Activated effector memory CD4-positive, alpha-beta T cell treated with anti-CD3 and anti-CD28 coated beads, Interleukin-2, amount 50 U/mL, for 16 hours (primary cell): Measurements from ENCODE around the gene DEDD.
"Not testable (repeated sequence)": the region's sequence is repeated elsewhere in the genome, so short reads cannot be mapped to it uniquely, and the experiment has no call there.

ENCODE experiments used
- DNase-seq: peaks from one replicate; pipeline ENCODE4 v3.0.0-alpha.2; 2020

Gene DEDD

DNA sequence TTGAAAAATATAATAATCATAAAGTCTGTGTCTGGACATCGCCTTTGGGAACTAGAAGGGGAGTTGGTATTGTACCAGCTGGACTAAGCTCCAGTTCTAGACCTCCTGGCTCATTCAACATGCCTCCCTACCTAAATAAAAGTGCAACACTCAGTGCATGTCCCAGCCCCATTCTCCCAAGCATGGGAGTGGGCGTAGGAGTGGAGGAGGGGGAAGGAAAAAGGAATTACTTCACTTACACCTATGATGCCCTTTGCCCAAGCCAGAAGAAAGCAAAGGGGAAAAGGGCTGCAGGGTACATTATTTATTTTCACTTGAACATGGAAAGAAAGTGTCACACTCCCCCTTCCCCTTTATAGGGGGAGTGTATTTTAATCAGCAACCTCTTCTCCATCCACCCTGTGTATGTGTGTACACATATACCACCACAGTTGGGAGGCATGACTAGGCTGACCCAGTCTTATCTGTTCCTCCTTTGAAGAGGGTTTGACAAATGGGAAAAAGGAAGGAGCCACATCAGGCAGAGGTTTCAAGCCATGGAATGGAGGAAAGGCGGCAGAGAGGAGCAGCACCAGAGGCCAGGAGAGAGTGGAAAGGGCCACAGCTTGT lies 11.3 kb downstream of the DEDD start:
- no peak for DNase-seq

DNA sequence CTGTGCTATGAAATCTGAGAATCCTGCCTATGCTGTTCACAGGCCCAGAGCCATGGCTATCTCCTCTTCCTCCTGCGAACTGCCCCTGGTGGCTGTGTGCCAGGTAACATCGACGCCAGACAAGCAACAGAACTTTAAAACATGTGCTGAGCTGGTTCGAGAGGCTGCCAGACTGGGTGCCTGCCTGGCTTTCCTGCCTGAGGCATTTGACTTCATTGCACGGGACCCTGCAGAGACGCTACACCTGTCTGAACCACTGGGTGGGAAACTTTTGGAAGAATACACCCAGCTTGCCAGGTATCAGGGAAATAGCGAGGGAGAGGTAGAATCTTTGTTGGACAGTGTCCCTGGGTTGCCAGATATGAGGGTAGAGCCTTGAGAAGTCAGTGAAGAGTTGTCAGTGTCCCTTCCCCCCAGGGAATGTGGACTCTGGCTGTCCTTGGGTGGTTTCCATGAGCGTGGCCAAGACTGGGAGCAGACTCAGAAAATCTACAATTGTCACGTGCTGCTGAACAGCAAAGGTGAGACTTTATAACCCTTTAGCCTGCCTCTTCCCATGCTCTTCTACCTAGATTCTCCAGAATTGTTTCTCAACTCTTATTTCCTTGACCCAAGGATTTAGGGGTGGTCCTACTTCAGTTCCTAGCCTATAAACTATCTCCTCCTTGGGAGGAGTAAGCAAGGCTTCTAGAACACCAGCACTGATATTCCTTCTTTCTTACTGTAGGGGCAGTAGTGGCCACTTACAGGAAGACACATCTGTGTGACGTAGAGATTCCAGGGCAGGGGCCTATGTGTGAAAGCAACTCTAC lies 13.2 kb downstream of the DEDD start:
- DNase-seq = peak; percentile 88

DNA sequence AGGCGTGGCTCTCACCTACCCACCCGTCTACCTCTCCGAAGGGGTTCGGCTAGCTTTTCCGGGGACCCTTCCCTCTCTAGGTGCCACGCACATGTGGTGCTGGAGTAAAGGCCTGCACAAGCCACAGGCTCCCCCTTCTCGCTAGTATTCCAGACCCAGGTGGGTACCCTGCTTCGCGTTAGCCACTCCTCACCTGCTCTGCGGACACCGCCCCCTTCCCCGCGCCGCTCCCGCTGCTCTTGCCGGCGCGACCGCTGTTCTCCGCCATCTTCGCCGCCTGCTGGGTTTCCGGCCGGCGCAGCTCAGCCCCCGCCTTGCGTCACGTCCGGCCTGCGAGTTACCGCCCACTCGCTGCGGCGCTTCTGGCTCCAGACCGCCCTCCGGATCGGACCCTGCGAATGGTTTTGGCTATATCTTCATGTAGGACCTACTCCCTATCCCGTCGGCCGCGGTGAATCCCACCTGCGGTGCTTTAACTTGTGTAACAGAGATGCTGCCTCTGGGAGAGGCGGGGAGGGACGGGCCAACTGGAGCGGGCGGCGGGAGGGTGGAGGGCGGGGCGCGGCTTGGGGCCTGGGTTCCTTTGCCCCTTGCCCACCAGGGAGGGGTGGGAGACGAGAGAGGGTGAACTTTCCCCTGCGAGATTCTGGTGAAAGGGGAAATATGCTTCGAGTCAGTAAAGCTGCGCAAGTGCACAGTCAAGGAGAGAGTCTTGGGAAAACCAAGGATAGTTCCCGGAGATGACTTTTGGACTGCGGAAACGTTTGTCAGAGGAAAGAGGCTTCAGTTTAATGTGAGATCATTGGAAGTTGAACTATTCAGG lies 14.5 kb downstream of the DEDD start, which contains the start of the genes NIT1 and PFDN2:
NIT1 (plus strand) TSS at position 347 of the 823 bp plus-strand sequence; CDS start at position 419, 72 bp downstream.
PFDN2 (minus strand) TSS at position 279 of the 823 bp plus-strand sequence; CDS start at position 268, 11 bp downstream.
- DNase-seq = peak; percentile 95

DNA sequence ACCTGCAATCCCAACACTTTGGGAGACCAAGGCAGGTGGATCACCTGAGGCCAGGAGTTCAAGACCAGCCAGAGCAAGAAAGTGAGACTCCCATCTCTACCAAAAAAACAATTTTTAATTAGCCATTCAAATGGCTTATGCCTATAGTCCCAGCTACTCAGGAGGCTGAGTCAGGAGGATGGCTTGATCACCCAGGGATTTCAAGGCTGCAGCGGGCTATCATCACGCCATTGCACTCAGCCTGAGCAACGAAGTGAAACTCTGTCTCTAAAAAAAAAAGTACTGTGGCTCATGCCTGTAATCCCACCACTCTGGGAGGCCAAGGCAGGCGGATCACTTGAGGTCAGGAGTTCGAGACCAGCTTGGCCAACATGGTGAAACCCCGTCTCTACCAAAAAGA lies 16.5 kb downstream of the DEDD start:
- DNase-seq = not testable (repeated sequence)

DNA sequence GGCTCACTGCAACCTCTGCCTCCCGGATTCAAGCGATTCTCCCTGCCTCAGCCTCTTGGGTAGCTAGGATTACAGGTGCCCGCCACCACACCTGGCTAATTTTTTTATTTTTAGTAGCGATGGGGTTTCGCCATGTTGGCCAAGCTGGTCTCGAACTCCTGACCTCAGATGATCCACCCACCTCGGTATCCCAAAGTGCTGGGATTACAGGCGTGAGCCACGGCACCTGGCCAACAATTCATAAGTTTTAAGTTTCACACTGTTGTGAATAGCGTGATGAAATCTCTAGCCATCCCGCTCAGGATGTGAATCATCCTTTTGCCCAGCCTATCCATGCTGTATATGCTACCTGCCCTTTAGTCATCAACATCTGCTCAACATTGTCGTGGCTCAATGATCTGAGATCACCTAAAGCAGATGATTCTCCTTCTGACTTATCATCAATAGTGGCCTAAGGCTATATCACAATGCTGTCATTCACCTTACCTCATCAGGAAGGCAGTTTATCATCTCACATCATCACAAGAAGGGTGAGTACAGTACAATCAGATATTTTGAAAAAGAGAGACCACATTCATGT lies 17.2 kb downstream of the DEDD start:
- no peak for DNase-seq

DNA sequence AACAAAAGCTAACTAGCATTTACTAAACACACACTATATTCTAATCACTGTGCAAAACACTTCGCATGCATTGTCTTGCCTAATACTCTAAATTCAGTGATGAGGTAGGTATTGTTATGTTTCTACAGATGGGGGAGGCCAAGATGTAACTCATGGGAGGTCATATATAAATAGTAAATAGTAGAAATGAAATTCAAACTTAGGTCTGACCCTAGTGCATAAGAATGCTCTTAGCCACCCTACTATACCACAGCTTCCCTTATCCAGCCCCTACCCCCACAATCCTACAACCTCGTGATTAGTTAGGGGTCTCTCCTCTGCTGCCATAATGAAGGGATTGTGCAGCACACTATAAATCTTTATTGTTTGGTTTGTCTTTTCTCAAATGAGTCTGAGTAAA lies 17.9 kb downstream of the DEDD start:
- no peak for DNase-seq

DNA sequence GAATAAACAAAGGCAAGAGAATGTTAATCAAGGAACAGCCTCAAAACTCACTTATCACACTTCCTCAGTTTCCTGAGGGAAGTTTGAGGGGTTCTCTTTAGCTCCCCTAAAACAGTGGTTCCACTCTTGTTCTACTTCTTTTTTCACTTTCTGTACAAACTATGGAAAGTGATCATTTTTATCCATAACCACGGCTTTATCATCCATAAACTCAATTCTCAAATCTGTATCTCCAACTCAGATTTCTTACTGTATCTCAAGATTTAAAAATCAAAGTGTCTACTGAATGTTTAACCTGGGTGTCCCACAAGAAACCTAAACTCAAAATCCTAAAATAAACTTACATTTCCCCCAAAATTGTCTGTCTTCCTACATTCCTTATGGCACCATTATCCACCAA lies 18.6 kb downstream of the DEDD start:
- DNase-seq = no peak

DNA sequence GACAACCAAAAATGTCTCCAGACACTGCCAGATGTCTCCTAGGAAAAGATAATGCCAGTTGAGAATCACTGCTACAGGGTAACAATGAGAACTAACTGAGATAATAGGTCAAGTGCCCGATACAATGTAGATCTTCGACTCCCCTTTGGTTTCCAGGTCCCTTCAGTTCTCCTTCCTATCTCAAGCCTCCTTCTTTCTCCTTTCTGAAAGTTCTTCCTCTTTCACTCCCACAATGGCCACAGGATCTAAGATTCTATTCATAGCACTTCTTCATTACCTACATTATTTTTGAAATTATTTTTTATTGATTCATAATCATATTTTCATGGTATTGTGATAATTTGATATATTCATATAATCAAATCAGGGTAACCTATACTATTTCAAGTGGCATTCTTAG lies 20.9 kb downstream of the DEDD start:
- DNase-seq = no peak

DNA sequence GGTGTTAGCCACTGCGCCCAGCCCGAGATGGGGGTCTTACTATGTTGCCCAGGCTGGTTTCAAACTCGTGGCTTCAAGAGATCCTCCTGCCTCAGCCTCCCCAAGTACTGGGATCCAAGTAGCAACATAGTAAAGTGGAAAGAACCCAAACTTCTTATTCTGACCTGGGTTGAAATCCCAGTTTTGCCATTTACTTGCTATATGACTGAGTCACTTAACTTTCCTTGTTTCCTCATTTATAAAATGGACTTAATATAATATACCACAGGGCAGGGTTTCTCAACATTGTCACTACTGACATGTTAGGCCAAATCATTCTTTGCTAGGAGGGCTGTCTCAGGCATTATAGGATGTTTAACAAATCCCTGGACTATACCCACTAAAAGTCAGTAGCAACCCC lies 21.4 kb downstream of the DEDD start:
- no peak for DNase-seq

DNA sequence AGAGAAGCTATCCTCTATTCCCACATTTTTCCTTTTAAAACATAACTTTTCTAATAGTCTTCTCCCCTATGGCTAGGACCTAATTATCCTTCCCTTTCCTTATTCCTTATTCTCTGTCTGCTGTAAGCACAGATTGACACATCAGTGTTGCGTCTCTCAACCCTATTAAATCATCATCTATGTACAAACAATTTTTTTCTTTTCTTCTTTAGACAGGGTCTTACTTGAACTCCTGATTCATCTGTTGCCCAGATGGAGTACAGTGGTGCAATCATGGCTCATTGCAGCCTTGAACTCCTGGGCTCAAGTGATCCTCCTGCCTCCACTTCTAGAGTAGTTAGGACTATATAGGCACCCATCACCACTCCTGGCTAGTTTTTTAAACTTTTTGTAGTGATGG lies 26.0 kb downstream of the DEDD start:
- DNase-seq = no peak

DNA sequence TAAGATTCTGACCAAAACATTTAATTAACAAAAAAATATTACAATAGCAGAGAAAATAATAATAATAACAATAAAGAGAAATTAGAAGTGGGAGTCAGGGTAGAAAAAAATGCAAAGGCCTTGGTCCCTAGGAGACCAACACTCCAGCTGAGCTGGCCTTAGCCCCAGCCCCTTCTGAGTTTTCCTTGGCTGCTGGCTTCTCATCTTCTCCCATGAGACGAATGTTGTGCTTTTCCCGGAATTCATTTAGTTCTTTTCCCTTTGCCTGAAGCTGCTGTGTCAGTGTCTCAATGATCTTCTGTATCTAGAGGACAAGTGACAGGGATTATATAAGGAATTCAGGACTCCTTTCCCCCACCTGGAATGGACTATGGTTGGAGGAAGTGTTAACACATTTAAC lies 31.9 kb downstream of the DEDD start:
- DNase-seq = no peak

DNA sequence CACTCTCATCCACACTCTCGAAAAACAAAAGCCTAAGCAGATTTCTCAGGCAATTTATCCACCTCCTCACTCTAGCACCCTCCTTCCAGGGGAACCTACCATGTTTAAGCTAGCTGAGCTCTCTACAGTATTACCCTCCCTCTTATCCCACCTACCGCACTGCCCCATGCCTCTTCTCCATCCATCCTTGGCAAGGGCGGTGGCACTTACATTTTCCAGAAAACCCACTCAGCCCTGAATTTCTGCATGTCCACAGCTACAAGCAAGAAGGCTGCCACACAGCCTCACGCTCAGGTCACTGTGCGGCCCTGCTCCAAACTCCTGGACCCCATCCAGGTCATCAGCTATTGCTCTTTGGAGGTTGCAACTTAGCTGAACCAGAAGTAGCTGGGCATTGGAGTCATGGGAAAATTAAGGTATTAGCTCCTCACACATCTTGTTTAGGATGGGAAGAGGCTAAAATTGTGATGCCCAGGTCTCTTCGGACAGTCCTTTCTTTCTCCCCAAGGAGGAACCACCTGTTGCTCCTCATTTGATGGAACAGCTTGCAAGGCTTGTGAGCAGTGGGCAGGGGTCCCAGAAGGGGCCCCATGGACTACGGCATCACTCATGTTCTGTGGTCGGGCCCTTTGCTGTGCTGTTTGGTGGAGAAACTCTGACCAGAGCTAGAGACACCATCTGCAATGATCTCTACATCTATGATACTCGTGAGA lies 33.2 kb downstream of the DEDD start:
- no peak for DNase-seq

DNA sequence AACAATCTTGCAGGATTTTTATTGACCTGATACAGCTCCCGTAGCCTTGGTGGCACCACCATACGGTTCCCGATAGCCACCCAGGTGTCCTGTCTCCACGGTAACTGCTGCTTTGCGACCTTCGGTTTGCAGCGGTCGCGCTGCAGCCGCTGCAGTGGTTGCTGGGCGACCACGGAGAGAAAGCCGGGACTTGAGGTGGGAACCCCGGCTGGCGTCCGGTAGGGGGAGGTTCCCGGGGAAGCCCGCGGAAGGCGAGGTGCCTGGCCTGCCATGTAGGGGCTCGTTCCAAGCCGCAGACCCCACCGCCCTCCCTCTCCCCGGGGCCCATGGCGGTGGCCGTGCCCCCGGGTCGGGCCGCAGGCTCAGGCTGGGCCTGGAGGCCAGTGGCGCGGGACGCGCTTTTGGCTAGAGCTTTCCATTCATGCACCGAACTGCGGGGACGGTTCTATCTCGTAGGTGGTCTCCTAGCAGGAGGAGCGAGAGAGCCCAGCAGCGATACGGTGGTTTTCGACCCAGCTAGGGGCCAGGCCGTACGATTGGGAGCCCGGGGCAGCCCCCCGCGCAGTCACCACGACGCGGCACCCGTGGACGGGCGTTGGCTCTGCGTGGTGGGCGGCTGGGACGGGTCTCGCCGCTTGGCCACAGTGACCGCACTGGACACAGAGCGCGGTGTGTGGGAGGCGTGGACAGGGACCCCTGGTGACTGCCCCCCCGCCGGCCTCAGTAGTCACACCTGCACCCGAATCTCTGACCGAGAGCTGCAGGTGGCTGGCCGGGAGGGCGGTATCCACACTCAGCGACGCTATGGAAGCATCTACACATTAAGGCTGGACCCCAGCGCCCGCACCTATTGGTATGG lies 34.0 kb downstream of the DEDD start, which contains the start of gene KLHDC9:
KLHDC9 (plus strand) TSS at position 152 of the 859 bp plus-strand sequence; CDS start at position 327, 175 bp downstream.
- peak; percentile 87 for DNase-seq

DNA sequence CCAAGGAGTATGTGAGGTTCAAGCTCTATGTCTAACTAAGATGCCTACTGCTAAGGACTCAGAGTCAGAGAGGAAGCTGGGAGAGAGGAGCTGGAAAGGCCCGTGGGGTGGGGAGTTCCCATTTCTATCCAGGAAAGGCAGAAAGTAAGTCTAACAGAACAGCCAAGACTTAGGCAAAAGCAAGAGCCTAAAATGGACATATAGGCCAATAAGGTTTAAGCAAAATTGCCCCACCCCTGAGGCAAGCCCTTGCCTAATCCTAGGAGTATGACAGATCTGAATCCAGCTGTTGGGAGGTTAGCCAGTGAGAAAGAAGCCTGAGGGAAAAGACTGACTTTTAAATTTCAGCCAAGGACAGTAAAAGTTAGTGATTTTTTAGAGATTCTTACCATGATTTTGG lies 35.9 kb downstream of the DEDD start:
- no peak for DNase-seq

DNA sequence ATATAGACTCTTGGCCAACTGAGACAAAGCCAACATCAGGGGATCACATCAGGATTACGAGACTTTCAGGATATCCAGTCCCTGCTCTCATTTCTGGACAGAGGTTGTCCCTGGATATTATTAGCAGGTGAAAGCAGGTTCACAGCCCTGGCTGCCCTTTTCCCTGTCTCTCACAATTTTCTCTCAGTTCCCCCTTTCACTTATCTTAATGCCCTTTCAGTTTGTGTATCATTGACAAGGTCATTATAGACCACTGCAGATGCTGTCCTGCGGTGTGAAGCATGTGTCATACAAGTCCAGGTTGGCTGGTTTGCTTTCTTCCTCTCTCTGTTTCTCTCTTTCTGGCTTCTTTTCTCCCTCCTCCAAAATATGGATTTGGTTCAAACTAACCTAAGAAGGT lies 36.5 kb downstream of the DEDD start:
- DNase-seq = no peak

DNA sequence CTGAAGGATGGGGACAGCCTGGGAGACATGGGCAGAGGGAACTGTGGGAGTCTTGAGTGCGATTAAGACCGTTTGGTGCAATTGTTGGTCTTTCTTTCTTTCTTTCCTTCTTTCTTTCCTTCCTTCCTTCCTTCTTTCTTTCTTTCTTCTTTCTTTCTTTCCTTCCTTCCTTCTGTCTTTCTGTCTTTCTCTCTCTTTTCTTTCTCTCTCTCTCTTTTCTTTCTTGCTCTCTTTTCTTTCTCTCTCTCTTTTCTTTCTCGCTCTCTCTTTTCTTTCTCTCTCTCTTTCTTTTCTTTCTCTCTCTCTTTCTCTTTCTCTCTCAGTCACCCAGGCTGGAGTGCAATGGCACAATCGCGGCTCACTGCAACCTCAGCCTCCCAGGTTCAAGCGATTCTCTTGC lies 37.2 kb downstream of the DEDD start:
- DNase-seq = no peak

DNA sequence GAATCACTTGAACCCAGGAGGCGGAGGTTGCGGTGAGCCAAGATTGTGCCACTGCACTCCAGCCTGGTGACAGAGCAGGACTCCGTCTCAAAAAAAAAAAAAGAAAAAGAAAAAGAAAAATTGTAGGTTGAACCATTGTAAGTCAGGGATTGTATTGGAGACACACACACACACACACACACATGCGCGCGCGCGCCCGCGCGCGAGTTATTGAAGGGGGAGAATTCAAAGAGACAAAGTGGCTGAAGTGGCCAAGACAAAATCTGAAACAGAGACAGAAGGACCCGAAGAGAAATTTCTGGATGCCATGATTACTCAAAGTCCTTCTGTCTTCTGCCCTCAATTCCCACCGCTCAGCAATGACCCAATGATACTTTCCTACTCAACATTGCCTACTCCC lies 38.0 kb downstream of the DEDD start:
- no peak for DNase-seq

DNA sequence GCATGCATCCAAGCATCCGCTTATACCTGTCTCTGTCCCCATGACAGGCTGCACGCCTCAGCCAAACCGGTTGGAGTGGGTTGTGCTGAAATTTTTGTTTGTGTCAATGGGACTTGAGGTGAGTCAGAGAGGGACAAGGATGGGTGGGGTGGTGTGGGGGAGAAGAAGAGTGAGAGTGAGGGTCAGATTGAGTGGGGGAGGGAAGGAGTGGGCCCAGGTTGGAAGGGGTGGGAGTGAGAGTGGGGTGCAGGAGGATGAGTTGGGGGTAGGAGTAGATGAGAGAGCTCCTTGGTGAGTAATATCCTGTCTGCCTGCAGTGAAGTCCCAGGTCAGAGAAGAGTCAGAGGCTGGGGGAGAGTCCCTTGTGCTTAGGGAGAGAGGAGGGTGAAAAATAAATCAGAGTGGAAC lies 39.8 kb downstream of the DEDD start:
- peak; percentile 76 for DNase-seq

DNA sequence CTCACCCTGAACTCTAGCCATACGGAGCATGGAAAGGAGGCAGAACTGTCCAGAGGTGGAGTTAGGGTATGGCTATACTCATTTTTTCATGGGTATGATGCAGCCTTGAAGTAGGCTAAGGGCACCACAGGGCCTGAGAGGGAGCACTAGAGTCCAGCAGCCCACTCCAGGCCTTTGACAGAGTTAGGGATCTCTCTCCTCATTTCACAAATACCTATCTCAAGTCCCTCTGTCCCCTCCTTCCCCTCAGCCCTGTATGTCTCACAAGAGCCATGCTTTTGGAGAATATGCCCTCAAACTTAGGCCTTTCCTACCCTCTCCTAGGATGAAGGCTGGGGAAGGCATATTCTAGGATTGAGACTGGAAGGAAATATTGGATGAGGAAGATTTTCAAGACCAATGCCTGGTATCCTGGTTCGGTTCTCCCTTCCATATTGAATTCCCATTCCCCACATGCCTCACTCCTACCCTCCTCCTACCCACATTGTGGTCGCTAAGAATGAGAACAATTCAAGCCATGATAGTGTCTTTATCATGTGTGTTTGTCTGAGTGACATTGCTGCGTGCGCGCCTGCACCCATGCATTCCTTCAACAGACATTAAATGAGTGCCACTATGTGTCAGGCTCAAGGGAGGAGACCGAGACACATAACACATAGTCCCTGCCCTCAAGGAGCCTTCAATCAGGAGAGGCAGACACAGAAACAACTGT lies 40.5 kb downstream of the DEDD start:
- no peak for DNase-seq

DNA sequence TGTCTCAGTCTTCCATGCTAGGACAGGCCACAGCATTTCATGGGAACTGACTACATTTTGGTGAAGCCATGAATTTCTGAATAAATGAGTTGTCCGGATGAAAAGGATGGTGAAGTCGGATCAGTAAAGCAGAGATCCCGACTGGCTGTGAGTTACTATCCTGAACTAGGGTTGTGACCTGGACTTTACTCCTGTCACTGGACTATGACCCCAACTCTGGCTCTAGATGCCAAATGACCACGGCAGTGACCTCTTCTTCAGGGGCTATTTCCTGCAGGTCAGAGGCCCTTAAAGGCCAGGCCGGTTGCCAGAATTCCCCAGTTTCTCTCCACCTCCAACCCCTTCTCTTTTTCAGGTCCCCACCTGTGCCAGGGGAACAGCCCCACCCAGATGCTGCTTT lies 41.4 kb downstream of the DEDD start:
- DNase-seq = no peak

DNA sequence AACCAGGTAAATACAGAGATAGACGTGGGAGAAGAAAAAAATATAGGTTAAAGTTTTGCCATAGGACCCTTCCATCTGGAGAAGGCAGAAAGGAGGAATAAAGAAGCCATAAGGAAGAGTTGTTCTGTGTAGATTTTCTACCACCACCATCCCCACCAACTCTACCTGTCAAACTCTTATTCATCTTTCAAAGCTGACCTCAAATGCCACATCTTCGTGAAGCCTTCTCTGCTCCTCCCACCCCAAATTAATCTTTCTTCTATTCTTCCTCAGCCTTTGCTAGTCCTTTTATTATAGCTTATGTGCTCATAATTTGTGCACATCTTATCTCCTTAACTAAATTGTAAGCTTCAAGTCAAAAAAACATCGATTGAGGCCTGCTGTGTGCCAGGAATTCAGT lies 41.9 kb downstream of the DEDD start:
- DNase-seq = no peak
